Activated CD8-positive, alpha-beta memory T cell treated with anti-CD3 and anti-CD28 coated beads, Interleukin-2, amount 50 U/mL, for 1 hour (primary cell): ENCODE data around the gene PTPRN2.
"Not testable (repeated sequence)": the region's sequence is repeated elsewhere in the genome, so short reads cannot be mapped to it uniquely, and the experiment has no call there.

Source experiments
- DNase-seq: peaks from one replicate; pipeline ENCODE4 v3.0.0-alpha.2; 2020; ENCODE audit errors: extremely low read depth

Gene PTPRN2

GRCh38 chr7:157669768-157670351 is 917.8 kb downstream of the PTPRN2 start:
- no peak for DNase-seq

- DNase-seq, result no peak
Observed at GRCh38 chr7:157668884-157669767, 918.5 kb downstream of the PTPRN2 start.

GRCh38 chr7:157668221-157668883 is 919.3 kb downstream of the PTPRN2 start:
- DNase-seq, result no peak

DNA sequence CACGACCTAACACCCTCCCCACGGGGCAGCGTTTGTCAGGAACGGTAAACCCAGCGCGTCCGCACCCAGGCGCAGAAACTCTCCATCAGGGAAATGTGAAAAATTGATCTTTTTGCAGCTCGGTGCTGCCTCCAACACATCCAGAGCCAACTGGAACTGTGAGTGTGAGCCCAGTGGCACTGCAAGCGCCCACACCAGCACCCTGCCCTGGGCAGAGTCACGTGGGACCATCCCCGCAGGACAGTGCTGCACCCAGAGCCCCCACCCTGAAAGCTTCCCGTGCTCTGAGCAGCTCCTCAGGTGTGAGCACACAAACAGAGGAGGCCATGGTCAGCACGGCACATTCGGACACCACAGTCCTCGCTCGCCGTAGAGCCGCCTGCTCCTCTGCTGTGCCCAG is 919.9 kb downstream of the PTPRN2 start:
- DNase-seq, result no peak

- no peak for DNase-seq
Observed at GRCh38 chr7:157667261-157667660, 920.4 kb downstream of the PTPRN2 start.

DNA sequence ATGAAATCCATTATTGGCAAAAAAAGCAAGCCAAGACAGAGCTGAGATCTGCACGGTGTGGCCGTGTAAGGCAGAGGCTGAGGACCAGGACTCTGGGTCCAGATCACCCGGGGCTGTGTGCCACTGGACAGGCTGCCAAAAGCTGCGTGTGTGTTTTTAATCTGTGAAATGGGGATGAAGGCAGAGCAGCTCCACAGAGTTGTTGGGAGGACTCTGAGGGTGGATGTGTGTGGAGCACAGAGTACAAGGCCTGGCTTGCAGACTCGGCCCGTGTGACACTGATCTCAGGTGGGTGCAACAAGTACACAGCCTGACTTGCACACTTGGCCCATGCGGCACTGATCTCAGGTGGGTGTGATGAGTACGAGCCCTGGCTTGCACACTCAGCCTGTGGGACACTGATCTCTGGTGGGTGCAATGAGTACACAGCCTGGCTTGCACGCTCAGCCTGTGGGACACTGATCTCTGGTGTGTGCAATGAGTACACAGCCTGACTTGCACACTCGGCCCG is 921.0 kb downstream of the PTPRN2 start:
- no peak for DNase-seq

GRCh38 chr7:157665634-157665988 is 922.0 kb downstream of the PTPRN2 start:
- DNase-seq, result not testable (repeated sequence)

DNA sequence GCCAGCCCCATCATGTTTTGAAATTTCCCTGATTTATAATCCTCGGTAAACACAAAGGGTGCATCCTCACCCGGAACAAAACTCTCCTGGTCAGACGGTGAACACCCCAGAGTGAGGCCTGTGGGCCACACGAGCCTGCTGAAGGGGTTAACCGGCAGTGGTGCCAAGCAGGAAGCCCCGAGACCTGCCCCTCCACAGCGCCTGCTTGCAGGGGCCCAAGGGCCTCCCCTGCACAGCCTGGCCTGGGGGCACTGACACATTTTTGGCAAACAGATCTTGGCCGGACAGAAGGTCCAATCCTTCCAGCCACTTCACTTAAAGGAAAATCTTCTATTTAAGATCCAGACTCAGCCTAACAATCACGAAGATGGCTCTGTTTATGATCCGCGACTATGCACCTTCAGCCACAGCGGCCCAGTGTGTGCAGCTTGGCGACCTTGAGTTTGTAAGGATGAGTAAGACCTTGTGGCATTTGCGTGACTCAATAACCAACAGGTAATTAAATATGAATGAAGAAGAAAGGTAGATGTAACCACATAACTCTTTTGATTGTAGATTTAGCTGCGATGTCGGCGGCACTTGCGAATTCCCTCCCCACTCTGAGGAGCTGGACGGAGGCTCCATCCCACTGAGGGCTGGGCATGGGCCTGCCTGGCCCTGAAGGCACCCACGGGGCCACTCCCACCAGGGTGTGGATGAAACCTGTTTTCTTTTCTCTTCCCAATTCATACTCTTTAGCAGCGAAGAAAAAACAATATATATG is 922.6 kb downstream of the PTPRN2 start:
- DNase-seq, result no peak

DNA sequence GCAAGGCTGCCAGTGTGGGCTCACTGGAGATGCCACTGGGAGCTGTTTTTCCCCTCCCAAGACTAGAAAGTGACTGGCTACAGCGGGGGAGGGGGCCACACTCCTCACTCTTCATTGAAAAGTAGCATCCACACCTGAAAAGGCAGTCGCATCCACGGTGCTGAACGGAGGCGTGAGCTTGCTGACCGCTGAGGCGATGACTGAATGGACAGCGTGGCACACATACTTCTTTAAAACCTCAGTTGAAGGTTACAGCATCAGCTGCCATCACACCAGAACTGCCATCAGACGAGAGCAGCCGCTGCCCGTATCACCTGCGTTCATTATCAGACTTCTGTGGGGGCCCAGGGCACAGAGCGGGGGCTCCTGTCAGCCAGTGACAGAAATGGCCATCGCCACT is 923.6 kb downstream of the PTPRN2 start:
- DNase-seq, result no peak

GRCh38 chr7:157662981-157663716 is 924.5 kb downstream of the PTPRN2 start:
- DNase-seq, result no peak

- DNase-seq, result no peak
Observed at GRCh38 chr7:157662110-157662791, 925.4 kb downstream of the PTPRN2 start.

- DNase-seq, result no peak
Observed at GRCh38 chr7:157661611-157661975, 926.0 kb downstream of the PTPRN2 start.

- DNase-seq, result no peak
Observed at GRCh38 chr7:157660971-157661610, 926.5 kb downstream of the PTPRN2 start.

DNA sequence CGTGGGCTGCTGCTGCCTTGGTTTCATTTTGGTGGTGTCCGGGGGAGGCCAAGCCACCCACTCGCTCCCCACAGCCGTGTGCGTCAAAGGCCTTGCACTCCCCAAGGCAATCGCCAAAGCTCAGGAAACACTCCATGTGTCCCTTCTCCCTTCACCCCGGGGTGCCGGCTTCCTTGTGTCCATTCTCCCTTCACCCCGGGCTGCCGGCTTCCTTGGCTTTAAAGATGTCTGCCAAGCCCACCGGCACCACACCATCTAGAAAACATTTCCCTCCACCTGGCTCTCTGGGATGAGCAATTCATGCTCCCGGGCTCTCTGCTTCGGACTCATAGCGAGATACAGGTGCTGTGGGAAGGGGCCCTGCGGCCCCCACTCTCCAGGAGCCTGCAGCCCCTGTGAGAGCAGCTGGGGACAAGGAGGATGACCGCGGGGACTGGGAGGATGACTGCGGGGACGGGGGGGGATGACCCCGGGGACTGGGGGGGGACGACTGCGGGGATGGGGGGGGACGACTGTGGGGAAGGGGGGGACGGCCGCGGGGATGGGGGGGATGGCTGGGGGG is 928.7 kb downstream of the PTPRN2 start:
- DNase-seq, result no peak

DNA sequence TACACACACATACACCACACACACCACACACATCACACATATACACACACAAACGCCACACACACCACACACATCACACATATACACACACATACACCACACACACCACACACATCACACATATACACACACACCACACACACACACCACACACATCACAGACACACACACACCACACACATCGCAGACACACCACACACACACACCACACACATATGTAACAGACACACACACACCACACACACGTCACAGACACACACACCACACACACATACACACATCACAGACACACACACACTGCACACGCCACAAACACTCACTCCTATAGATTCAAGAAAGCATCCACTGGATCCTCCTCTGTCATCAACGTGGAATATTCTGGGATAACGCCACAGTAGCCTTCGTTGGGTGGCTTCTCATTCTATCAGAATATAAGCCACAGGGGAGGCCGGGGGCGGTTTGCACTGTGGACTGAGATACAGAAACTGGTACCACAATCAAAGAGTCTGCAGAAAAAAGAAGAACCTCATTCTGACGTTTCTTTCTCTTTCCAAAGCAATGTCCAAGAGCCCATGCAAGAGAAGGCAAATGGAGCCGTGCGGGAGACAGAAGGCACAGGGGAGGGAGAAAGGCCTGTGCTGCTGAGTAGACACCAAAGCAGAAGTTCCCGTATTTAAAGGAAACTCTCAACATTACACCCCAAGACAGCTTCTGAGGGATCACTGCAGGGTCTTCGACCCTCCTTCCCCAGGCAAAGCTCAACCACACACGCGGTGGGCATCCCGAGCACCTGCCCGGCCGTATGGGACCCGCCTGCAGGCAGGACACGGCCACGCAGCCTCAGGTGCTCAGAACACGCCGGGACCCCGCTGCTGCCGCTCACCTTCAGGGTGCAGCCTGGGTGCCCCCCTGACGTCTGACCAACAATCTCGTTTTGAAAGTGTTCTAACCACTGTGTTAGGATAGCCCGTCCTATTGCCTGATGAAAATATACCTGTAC is 929.6 kb downstream of the PTPRN2 start:
- DNase-seq, result no peak

GRCh38 chr7:157656195-157656769 is 931.3 kb downstream of the PTPRN2 start:
- no peak for DNase-seq

DNA sequence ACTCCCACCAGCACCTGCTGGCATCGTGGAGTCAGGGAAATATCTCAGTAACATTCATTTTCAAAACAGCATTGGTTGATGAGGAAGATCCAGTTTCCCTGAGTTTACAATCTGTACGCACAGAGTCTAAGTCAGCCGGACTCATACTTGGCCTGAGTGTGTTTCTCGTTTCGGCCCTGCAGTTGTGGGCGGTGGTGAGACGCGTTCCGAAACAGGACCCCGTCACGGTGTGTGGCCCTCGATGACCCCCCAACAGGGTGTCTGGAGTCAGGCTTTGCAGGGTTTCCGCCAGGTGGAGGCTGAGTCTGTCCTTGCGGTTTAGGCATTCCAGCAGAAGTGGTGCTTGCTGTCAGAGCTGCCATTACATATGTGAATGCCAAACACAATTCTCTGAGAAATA is 933.3 kb downstream of the PTPRN2 start:
- no peak for DNase-seq

GRCh38 chr7:157653827-157654207 is 933.8 kb downstream of the PTPRN2 start:
- no peak for DNase-seq
